Occipital lobe (tissue), 2 donors: ENCODE measurements around the gene COA8. TPM values are rescaled to one million over a fixed set of nuclear protein-coding genes. Genes with fewer than 3 reads are reported as not detected.
A peak's percentile ranks its signal among the peaks of the same experiment; 100 is the strongest.
"Not testable (repeated sequence)": the region's sequence is repeated elsewhere in the genome, so short reads cannot be mapped to it uniquely, and the experiment has no call there.

Experiments
- DNase-seq: peaks from one replicate; lab custom pipeline; 2025; lab: John Stamatoyannopoulos, UW
- total RNA-seq: library from RNA; depleted of rRNA; stranded (reverse); fragments of >200 nt; gene quantifications from one replicate; pipeline ENCODE4 v1.2.3, GENCODE V29; 2014

COA8 gene
- total RNA-seq, 1 donor from 2014 or later: 27.5 TPM

- not testable (repeated sequence) for DNase-seq
Observed at GRCh38 chr14:103525430-103526246, 37.1 kb upstream of the COA8 start.

DNA sequence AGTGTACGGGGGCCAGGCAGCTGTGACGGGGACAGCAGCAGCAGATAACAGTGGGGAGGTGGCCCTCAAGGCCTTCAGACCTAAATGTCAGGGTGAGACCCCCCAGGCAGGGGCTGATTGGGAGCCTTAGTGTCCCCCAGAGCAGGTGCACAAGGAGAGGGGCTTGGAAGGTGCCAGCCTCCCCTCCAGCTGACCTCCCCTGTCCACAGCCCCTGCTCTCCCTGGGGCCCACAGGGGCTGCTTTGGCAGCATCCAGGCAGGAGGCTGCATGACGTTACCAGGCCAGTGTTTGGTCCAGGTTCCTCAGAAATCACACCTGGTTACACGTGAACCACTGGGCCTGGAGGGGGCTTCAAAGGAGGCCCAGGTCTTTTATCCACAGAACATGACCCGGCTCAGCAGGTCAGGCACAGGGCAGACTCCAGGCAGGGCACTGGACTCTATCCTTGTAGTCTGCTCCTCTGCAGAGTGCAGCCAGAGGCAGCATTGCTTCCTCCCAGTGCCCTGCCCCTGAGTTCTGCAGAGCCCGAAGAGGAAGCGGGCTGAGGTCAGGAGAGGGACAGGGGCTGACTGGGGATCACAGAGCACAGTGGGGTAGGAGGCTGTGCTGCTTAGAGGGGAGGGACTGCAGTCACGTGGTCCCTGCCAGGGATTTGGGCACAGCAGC, 36.4 kb upstream of the COA8 start:
- no peak for DNase-seq

GRCh38 chr14:103526914-103527248, 35.9 kb upstream of the COA8 start:
- no peak for DNase-seq

DNA sequence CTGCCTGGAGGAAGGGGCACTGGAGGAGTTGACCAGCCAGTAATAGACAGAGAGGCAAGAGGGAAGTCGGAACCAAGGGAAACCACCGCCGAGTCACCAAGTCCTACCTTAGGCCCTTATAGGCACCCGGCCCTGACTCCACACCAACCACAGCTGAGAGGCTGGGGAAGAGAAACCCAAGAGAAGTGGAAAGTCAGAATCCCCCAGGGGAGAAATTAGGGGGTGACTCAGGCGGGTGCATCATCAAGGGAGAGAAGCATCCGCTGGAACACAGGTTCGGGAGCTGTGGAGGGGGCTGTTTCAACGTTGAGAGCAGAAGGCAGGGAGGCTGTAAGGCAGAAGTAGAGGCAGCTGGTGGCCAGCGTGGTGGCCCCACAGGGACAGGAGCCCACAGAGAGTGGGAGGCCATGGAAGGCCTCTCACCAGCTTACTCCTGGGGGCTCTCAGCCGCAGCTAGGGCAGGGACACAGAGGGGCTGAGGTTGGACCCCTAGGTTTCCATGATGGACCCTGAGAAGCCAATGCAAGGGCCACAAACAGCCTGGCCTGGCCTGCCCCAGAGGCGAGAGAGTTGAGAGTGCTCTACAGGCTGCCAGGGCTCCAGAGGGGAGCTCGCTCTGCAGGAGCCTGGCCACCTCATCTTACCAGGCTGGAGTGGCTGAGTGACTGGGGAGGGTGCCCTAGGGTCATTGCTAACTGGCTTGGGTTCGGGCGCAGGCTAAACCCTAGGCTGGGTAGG, 35.2 kb upstream of the COA8 start:
- DNase-seq: no peak

DNA sequence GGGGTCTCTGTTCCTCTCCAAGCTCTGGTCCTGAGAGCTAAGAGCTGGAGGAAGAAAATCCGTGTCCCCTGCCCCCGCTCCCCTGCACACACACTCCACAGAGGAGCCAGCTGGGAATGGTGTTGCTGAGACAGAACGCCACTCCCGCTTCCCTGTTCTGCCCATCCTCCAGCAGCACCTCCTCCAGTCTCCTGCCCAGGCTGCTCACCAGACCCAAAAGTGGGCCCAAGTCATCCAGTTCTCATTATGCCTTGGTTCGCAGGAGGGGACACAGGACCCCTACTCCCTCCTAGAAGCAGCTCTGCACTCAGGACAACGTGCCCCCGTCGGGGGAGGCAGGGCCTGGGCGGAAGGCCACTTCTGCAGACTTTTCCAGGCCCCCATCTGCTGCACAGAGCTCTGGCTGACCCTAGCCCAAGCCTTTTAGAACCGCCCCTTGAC, 34.6 kb upstream of the COA8 start:
- peak; percentile 55 for DNase-seq

DNA sequence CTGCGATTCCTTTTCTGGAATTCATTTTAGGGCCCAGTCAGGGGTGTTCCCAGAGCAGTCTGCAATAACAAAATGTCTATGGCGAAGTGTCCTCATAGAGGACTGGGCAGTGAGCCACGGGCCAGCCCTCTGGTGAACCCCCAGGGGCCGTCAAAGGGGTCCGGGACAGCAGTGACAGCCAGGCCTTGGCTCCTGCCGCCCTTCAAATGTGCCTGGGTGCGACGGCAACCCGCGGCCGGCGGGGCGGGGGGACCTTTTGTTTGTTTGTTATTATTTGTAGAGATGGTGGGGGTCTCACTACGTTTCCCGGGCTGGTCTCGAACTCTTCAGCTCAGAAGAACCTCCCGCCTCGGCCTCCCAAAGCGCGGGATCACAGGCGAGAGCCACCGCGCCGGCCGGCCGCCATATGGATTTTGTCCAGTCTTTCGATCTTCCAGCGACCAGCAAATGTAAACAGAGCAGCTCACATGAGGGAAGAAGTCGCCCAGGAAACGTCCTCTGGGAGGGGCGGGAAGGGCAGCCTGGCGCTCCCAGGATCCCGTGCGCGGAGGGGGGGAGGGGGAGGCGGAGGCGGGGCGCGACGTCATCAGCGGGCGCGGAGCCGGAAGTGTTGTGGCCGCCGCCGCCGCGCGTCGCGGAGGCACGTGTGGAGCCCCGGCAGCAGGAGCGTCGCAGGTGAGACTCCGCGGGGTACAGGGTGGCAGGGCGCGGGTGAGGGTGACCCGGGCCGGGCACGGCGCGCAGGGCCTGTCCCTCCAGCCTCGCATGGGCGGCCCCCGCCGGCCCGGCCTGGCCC, 34.0 kb upstream of the COA8 start, which contains the start of gene TRMT61A:
Gene TRMT61A, plus strand, starts transcription at position 610 of the 796 bp plus-strand sequence. CDS start 783 bp downstream, outside the sequence.
- DNase-seq: peak; percentile 86

- no peak for DNase-seq
Observed at GRCh38 chr14:103529383-103530365, 33.1 kb upstream of the COA8 start.

GRCh38 chr14:103530390-103530789, 32.4 kb upstream of the COA8 start:
- no peak for DNase-seq

GRCh38 chr14:103530831-103531230, 31.9 kb upstream of the COA8 start:
- DNase-seq: no peak

DNA sequence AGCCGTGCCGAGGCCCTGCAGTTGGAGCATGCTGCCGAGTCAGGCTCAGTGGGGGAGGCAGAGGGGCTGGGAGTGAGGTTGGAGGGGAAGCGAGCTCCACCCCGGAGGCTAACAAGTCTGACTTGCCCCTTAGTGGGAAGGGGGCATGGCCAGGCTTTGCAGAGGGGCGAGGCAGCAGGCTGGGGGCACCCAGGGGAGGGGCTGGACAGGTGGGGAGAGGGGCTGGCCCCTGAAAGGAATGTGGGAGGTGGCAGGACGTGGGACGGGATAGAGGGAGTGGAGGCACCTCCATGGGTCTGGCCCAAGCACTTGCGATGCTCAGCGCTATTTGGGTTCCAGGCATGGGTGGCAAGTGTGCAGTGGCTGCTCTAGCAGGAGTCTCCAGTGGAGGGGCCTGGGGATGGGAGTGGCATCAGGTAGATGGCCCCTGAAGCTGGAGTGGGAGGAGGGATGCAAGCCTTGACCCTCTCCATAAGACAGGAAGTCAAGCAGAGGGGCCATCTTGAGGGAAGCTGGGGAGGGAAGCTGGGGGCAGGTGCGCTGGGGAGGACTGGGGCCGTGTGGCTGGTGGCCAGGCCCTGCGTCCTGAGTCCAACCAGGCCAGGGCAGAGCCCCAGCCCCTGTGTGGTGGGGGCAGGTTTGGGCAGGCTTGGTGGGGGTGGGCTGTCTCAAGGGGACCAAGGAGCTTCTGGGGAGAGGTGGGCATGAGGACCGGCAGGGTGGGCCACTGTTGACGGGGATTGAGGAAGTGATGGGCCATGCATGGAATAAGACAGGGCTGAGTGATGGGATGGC, 31.1 kb upstream of the COA8 start:
- no peak for DNase-seq

DNA sequence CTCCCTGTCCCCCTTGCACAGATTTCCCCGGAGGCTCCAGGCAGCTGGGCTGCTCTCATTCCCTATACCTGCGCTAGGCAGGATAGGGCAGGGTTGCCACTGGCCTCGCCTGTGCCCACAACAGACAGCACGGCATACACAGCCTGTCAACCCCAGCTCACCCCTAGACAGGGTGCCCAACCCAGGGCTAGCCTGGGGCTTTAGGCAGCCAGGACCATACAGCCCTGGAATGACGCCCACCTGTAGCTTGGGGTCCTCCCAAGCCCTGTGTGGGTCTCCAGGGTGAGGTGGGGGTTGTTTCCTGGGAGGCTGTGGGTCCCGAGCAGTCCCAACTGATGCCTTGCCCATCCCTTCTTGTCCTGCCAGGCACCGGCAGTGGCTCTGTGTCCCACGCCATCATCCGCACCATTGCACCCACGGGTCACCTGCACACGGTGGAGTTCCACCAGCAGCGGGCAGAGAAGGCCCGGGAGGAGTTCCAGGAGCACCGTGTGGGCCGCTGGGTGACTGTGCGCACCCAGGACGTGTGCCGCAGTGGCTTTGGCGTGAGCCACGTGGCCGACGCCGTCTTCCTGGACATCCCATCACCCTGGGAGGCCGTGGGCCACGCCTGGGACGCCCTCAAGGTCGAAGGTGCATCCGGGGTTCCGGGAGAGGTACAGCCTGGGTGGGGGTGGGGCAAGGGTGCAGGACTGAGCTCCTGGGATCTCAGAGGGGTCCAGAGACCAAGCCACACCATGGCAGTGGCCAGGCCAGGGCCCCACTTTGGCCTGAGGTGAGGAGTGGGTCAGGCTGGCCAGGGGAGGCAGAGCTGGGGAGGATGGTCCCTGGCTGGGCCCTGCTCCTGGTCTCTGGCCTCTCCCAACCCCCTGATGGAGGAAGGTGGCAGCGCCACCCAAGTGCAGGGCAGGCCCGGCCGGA, 30.3 kb upstream of the COA8 start:
- DNase-seq: no peak

- no peak for DNase-seq
Observed at GRCh38 chr14:103533137-103533998, 29.4 kb upstream of the COA8 start.

DNA sequence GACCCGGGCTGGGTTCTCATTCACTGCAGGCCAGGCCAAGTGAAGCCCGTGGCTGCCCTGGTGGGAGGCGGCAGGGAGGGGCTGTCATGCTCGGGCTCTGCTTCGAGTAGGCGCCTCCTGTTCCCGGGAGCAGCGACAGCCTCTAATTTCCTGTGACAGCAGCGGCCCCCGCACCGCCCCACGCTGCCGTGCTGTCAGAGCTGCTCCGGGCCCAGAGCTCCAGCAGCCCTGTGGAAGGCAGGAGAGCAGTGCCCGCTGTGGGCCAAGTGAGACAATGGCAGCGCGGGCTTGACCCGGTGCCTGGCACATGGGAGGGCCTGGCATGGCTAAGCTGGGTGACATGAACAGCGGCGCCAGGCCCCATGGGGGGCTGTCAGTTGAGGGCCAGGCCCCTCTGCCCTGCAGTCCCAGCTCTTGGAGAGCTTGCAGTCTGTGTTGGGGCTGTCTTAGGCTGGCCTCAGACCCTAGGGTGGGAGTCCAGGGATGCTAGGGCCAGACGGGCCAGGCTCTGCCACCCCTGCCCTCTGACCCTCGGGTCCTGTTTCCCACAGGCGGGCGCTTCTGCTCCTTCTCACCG, 28.7 kb upstream of the COA8 start:
- DNase-seq: peak; percentile 66

GRCh38 chr14:103534576-103535061, 28.1 kb upstream of the COA8 start:
- no peak for DNase-seq

DNA sequence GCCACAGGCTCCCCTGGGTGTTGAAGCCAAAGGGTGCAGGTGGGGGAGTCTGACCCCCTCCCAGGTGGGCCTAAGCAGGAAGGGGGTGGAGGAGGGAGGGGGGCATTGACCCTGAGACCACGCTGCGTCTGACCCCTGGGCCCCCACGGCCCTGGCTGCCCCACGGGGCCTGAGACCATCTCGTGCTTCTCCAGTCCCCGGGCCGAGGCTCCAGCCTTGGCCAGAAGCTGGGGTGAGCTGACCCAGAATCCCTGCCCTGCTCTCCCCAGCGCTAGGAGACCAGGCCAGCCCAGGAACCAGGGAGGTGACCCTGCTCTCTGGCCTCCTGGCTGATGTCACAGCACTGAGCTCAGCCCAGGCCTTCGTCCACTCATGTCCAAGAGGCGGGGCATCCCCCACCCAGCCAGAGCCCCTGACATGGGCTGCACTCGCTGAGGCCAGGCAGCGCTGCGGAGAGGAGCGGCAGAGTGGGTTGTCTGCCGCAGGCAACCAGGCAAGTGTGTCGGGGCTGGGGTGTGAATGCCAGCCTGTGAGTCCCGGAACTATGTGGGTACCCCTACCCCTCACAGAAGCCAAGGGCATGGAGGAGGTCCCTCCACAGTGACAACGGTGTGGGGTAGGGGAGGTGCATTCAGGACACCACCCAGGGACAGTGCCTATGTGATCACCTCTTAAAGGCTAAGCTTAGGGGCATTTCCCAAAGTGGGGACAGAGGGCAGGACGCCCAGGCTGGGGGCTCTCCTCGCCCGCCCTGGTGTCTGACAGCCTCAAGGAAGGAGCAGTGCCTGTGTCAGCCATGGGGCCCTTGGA, 27.5 kb upstream of the COA8 start:
- DNase-seq: no peak
